PC-9 (cell line): Measurements from ENCODE around the gene RASGRF1.

Experiments used
- CTCF ChIP-seq: fragments of 200-600 bp; sonication (generic); conservative IDR thresholded peaks from 2 replicates; pipeline ENCODE4 v1.6.1; 2017; ENCODE audit warnings: mixed run types, antibody characterized with exemption, mild to moderate bottlenecking, moderate library complexity
- EZH2 ChIP-seq: fragments of 200-600 bp; sonication (generic); IDR thresholded peaks from 2 replicates; pipeline ENCODE4 v1.8.0; 2017; ENCODE audit warnings: antibody characterized with exemption, low read depth

- no peak for TF ChIP-seq CTCF
- no peak for TF ChIP-seq EZH2
Measured at GRCh38 chr15:79006071-79006470, 84.5 kb downstream of the RASGRF1 start.
